Panc1 (cell line): ENCODE measurements around the gene ZNF462. TPM values are rescaled to one million over a fixed set of nuclear protein-coding genes. Genes with fewer than 3 reads are reported as not detected.

Source experiments
- ATAC-seq: fragments of 200-7000 bp; cut with Tn5 transposase; 2 replicates; pipeline ENCODE4 v1.9.1; 2020; ENCODE audit warnings: mild to moderate bottlenecking, moderate library complexity
- BruUV-seq: library from RNA; stranded (reverse); fragments of 400-500 nt; replicated peaks from 2 replicates; lab custom pipeline; 2021; lab: Mats Ljungman, UMichigan
- CTCF ChIA-PET: fragments of 300-600 bp; sonication (Branson Sonifier 250); formaldehyde crosslinking; loops from one replicate; lab custom pipeline; 2022; ENCODE audit warnings: antibody characterized with exemption; lab: Charles Lee
- POLR2A ChIA-PET: fragments of 300-600 bp; sonication (Branson Sonifier 250); formaldehyde crosslinking; loops from one replicate; lab custom pipeline; 2022; ENCODE audit warnings: antibody characterized with exemption; lab: Charles Lee
- DNase-seq: peaks from one replicate; pipeline ENCODE4 v3.0.0-alpha.2; 2010; ENCODE audit warnings: low read depth, low spot score
- H3K27ac ChIP-seq: 2 replicates; pipeline ENCODE4 v1.5.1; 2011; ENCODE audit warnings: mild to moderate bottlenecking, low read length, inconsistent platforms
- H3K27me3 ChIP-seq: fragments of 200-500 bp; sonication (Bioruptor generic); 2 replicates; pipeline ENCODE4 v1.6.0; 2014; ENCODE audit warnings: low read length, inconsistent platforms; ENCODE audit not compliant: control insufficient read depth, insufficient read depth
- H3K36me3 ChIP-seq: fragments of 200-500 bp; sonication (Bioruptor generic); 2 replicates; pipeline ENCODE4 v1.5.1; 2014; ENCODE audit warnings: inconsistent platforms, mild to moderate bottlenecking, low read length, moderate library complexity; ENCODE audit not compliant: control insufficient read depth, insufficient read depth
- H3K4me1 ChIP-seq: 2 replicates; pipeline ENCODE4 v1.5.1; 2011; ENCODE audit warnings: inconsistent platforms, mild to moderate bottlenecking, low read length, moderate library complexity; ENCODE audit not compliant: control insufficient read depth, insufficient read depth
- H3K4me3 ChIP-seq, 2 experiments: 2 replicates each; pipeline ENCODE4 v1.5.1; 2011 to 2012; ENCODE audit warnings: low read depth in 2 of 2, low read length in 2 of 2, mild to moderate bottlenecking in 2 of 2, inconsistent platforms in 1 of 2, moderate library complexity in 1 of 2
- H3K9me3 ChIP-seq: fragments of 200-500 bp; sonication (Bioruptor generic); 2 replicates; pipeline ENCODE4 v1.5.1; 2014; ENCODE audit warnings: low read depth, mild to moderate bottlenecking, inconsistent platforms, low read length, moderate library complexity; ENCODE audit not compliant: control insufficient read depth, insufficient read depth
- CTCF ChIP-seq: fragments of 450-650 bp; IDR thresholded peaks from 2 replicates; pipeline ENCODE4 v1.5.1; 2017; ENCODE audit warnings: mild to moderate bottlenecking
- POLR2AphosphoS5 ChIP-seq: IDR thresholded peaks from 2 replicates; pipeline ENCODE4 v1.6.1; 2012; ENCODE audit warnings: mild to moderate bottlenecking, low read depth, low read length, moderate library complexity
- REST ChIP-seq, 2 experiments: IDR thresholded peaks; 2 replicates each; pipeline ENCODE4 v1.6.1; 2011 to 2012; ENCODE audit warnings: low read depth in 2 of 2, control low read depth in 1 of 2, low read length in 1 of 2, mild to moderate bottlenecking in 1 of 2, moderate library complexity in 1 of 2; ENCODE audit not compliant: insufficient read depth in 1 of 2
- SIN3A ChIP-seq: IDR thresholded peaks from 2 replicates; pipeline ENCODE4 v1.6.1; 2012; ENCODE audit warnings: low read depth, mild to moderate bottlenecking, low read length, moderate library complexity, borderline replicate concordance; ENCODE audit not compliant: insufficient read depth
- TCF7L2 ChIP-seq: IDR thresholded peaks from 2 replicates; pipeline ENCODE4 v1.6.1; 2011; ENCODE audit warnings: mild to moderate bottlenecking, low read depth, low read length, inconsistent platforms
- in situ Hi-C: cut with HindIII; loops from 2 replicates; pipeline ENCODE4 v1.10.0; 2016; ENCODE audit warnings: low sequenced_read_pairs, low pct_unique_long_range_greater_than_20kb
- intact Hi-C: fragments of 100-400 bp; cut with micrococcal nuclease; formaldehyde crosslinking; loops from one replicate; pipeline ENCODE4 v1.10.0; 2022; ENCODE audit not compliant: unreplicated experiment
- total RNA-seq: library from RNA; stranded (reverse); gene quantifications from one replicate; pipeline ENCODE4 v1.2.1, GENCODE V29; 2021; ENCODE audit not compliant: unreplicated experiment

Gene ZNF462
- total RNA-seq, 1 experiment from 2014 or later = 34.8 TPM

- Histone ChIP-seq H3K27ac (no peak overlapping the region), H3K4me1 (no peaks in the 10 kb centered on the region), H3K9me3 (no peaks in the 10 kb centered on the region), H3K36me3 (0 out of 2 replicates have a peak, but pooled peaks cover 2% of the 10 kb centered on the region), H3K4me3 (no peak overlapping the region), H3K27me3 (no peaks in the 10 kb centered on the region)
- DNase-seq = no peak
- no peak for ATAC-seq
- POLR2A ChIA-PET = no interaction called here
- no TSS peak for BruUV-seq
- in situ Hi-C loops = no loop called here
- CTCF ChIA-PET = no interaction called here
- no peak for TF ChIP-seq POLR2AphosphoS5
- intact Hi-C loops = no loop called here
Measured at GRCh38 chr9:106976772-106977171, 113.8 kb downstream of the ZNF462 start.

GRCh38 chr9:106980551-106981101 is 117.7 kb downstream of the ZNF462 start:
- Histone ChIP-seq H3K27ac (no peak overlapping the region), H3K4me1 (no peaks in the 10 kb centered on the region), H3K4me3 (no peak overlapping the region), H3K27me3 (no peaks in the 10 kb centered on the region), H3K9me3 (no peaks in the 10 kb centered on the region), H3K36me3 (0 out of 2 replicates have a peak, but pooled peaks cover 2% of the 10 kb centered on the region)
- TF ChIP-seq POLR2AphosphoS5 (no peak), CTCF (no peak), SIN3A (no peak), REST (IDR thresholded peaks at IDR 0.05; ENCODE audit: insufficient read depth in 1 of 2, low read depth in 2 of 2, low read length in 1 of 2) (no peak), TCF7L2 (no peak)
- CTCF ChIA-PET = no interaction called here
- POLR2A ChIA-PET = no interaction called here
- ATAC-seq (no peak), DNase-seq (no peak)
- BruUV-seq = no TSS peak
- intact Hi-C loops = no loop called here
- in situ Hi-C loops = no loop called here

GRCh38 chr9:106981396-106982287 is 118.7 kb downstream of the ZNF462 start:
- Histone ChIP-seq H3K36me3 (no peaks in the 10 kb centered on the region; the same call in 1 of the 2 replicates), H3K9me3 (no peaks in the 10 kb centered on the region), H3K27ac (no peak overlapping the region), H3K4me3 (no peak overlapping the region), H3K27me3 (no peaks in the 10 kb centered on the region), H3K4me1 (no peaks in the 10 kb centered on the region)
- DNase-seq (no peak), ATAC-seq (no peak)
- intact Hi-C loops = no loop called here
- TF ChIP-seq TCF7L2 (no peak), CTCF (no peak), REST (IDR thresholded peaks at IDR 0.05; ENCODE audit: insufficient read depth in 1 of 2, low read depth in 2 of 2, low read length in 1 of 2) (no peak), SIN3A (no peak), POLR2AphosphoS5 (no peak)
- BruUV-seq = no TSS peak
- in situ Hi-C loops = no loop called here
- ChIA-PET CTCF (no interaction called here), POLR2A (no interaction called here)
